K562 (cell line): ENCODE measurements around the gene MEF2C. TPM values are rescaled to one million over a fixed set of nuclear protein-coding genes. Genes with fewer than 3 reads are reported as not detected.

ENCODE experiments used
- MGA ChIP-seq: fragments of 450-650 bp; IDR thresholded peaks from 2 replicates; pipeline ENCODE4 v1.6.1; 2016; ENCODE audit warnings: mild to moderate bottlenecking, moderate library complexity
- MLX ChIP-seq, 2 experiments: fragments of 450-650 bp in 1 of 2; sonication (generic) in 1 of 2; formaldehyde crosslinking; conservative IDR thresholded peaks; 2 replicates each; pipeline versions ENCODE4 v1.4.0 to v1.8.1; 2020 to 2022; ENCODE audit warnings: mild to moderate bottlenecking in 1 of 2, missing genetic modification reagents in 1 of 2
- NCOA4 ChIP-seq: fragments of 450-650 bp; IDR thresholded peaks from 2 replicates; pipeline ENCODE4 v1.6.1; 2018; ENCODE audit warnings: mild to moderate bottlenecking; ENCODE audit not compliant: partially characterized antibody
- RREB1 ChIP-seq: fragments of 250-450 bp; sonication (Bioruptor Pico); IDR thresholded peaks from 2 replicates; pipeline ENCODE4 v1.4.0; 2020
- ZNF408 ChIP-seq: fragments of 250-450 bp; sonication (Bioruptor Pico); IDR thresholded peaks from 2 replicates; pipeline ENCODE4 v1.4.0; 2020; ENCODE audit warnings: low read depth, mild to moderate bottlenecking, moderate library complexity
- polyA plus RNA-seq, 8 experiments: library from polyadenylated mRNA; depleted of rRNA in 4 of 8; stranded (reverse) in 5 of 8; unstranded in 3 of 8; fragments of >200 nt; fragmentation: Nextera tagmentation in 2 of 8; fragmentation: Illumina TruSeq in 1 of 8; extraction: Ambion mirVana in 2 of 8; extraction: Trizol in 1 of 8; gene quantifications; 2 replicates each; pipeline versions ENCODE4 v1.2.1 to v1.2.3, GENCODE V29; 2011 to 2014; ENCODE audit warnings: inconsistent platforms in 1 of 8, missing spikeins in 1 of 8
- total RNA-seq, 7 experiments: library from RNA; depleted of rRNA in 6 of 7; stranded (reverse); fragments of >200 nt in 6 of 7; fragmentation: Illumina TruSeq in 2 of 7; extraction: Trizol in 2 of 7; gene quantifications; 2 replicates each; pipeline versions ENCODE4 v1.2.1 to v1.2.3, GENCODE V29; 2011 to 2021; ENCODE audit warnings: low replicate concordance in 1 of 7

The MEF2C gene
- total and polyA plus RNA-seq, 9 of the 15 experiments (the other 6 are each of a cell fraction or from before 2014, with no cell fraction given): 25.1 to 67.8 (median 58.3) TPM

GRCh38 chr5:88836195-88836838, 46.7 kb downstream of the MEF2C start (continued):
- peak; percentile 56 for TF ChIP-seq MGA
- TF ChIP-seq NCOA4: no peak
- no peak for TF ChIP-seq RREB1 (CRISPR knock-in tag)
- TF ChIP-seq MLX (CRISPR knock-in tag; conservative IDR thresholded peaks at IDR 0.05): no peak
- no peak for TF ChIP-seq ZNF408
